ENCODE data around the gene ANKDD1B. TPM values are rescaled to one million over a fixed set of nuclear protein-coding genes. Genes with fewer than 3 reads are reported as not detected.
A peak's percentile ranks its signal among the peaks of the same experiment; 100 is the strongest.

The ANKDD1B gene
- total and polyA plus RNA-seq, 5 donors from 2014 or later = 0.69 to 3.3 (median 2.4) TPM

- no peak for ATAC-seq (ENCODE audit: low read depth in 2 of 2)
- peaks cover 22% of the 10 kb centered on the region for H3K36me3 Mint-ChIP-seq
- peak overlapping the region in 1 of 3 donors; percentile 60 for H3K27ac Mint-ChIP-seq
- no peak for DNase-seq
- H3K4me1 ChIP-seq (ENCODE audit: control insufficient read depth, insufficient read depth, low read length, poor library complexity, severe bottlenecking) = no peaks in the 10 kb centered on the region
- H3K9me3 ChIP-seq (ENCODE audit: control insufficient read depth in 2 of 2, low read length in 2 of 2) = no peaks in the 10 kb centered on the region
- H3K36me3 ChIP-seq (ENCODE audit: control insufficient read depth, insufficient read depth, low read length) = peaks cover 41% of the 10 kb centered on the region
- H3K4me3 Mint-ChIP-seq = no peak overlapping the region
- H3K9me3 Mint-ChIP-seq = no peaks in the 10 kb centered on the region
- H3K27me3 ChIP-seq (ENCODE audit: control insufficient read depth, insufficient read depth, low read length) = no peaks in the 10 kb centered on the region
- H3K27me3 Mint-ChIP-seq = no peaks in the 10 kb centered on the region
- H3K4me1 Mint-ChIP-seq = peaks cover 10 to 26% (median 15%) of the 10 kb centered on the region in 4 donors
- no peak overlapping the region for H3K27ac ChIP-seq (ENCODE audit: insufficient read depth, low read length, poor library complexity, severe bottlenecking)
- H3K4me3 ChIP-seq (ENCODE audit: low read depth, low read length) = no peak overlapping the region
These were observed 96.8 kb downstream of the ANKDD1B start for GRCh38 chr5:75707911-75708509.

GRCh38 chr5:75710637-75711036 lies 99.4 kb downstream of the ANKDD1B start:
- peaks cover 2% of the 10 kb centered on the region for H3K4me1 ChIP-seq (ENCODE audit: control insufficient read depth, insufficient read depth, low read length, poor library complexity, severe bottlenecking)
- peaks cover 27% of the 10 kb centered on the region for H3K36me3 ChIP-seq (ENCODE audit: control insufficient read depth, insufficient read depth, low read length)
- no peaks in the 10 kb centered on the region for H3K9me3 ChIP-seq (ENCODE audit: control insufficient read depth in 2 of 2, low read length in 2 of 2)
- Mint-ChIP-seq H3K27ac (peak overlapping the region in 1 of 3 donors; percentile 78), H3K4me3 (no peak overlapping the region), H3K4me1 (peaks cover 28 to 40% (median 35%) of the 10 kb centered on the region in 4 donors), H3K36me3 (peaks cover 28% of the 10 kb centered on the region), H3K9me3 (no peaks in the 10 kb centered on the region), H3K27me3 (no peaks in the 10 kb centered on the region)
- H3K27me3 ChIP-seq (ENCODE audit: control insufficient read depth, insufficient read depth, low read length) = no peaks in the 10 kb centered on the region
- H3K4me3 ChIP-seq (ENCODE audit: low read depth, low read length) = no peak overlapping the region
- no peak overlapping the region for H3K27ac ChIP-seq (ENCODE audit: insufficient read depth, low read length, poor library complexity, severe bottlenecking)
- ATAC-seq (ENCODE audit: low read depth in 2 of 2) = no peak
- DNase-seq = no peak

GRCh38 chr5:75711151-75711550 lies 99.9 kb downstream of the ANKDD1B start:
- peaks cover 32 to 40% (median 38%) of the 10 kb centered on the region in 4 donors for H3K4me1 Mint-ChIP-seq
- H3K27me3 Mint-ChIP-seq = no peaks in the 10 kb centered on the region
- no peaks in the 10 kb centered on the region for H3K9me3 Mint-ChIP-seq
- no peak for ATAC-seq (ENCODE audit: low read depth in 2 of 2)
- Histone ChIP-seq H3K4me1 (ENCODE audit: control insufficient read depth, insufficient read depth, low read length, poor library complexity, severe bottlenecking) (peaks cover 7% of the 10 kb centered on the region), H3K4me3 (ENCODE audit: low read depth, low read length) (no peak overlapping the region), H3K36me3 (ENCODE audit: control insufficient read depth, insufficient read depth, low read length) (peaks cover 27% of the 10 kb centered on the region), H3K27me3 (ENCODE audit: control insufficient read depth, insufficient read depth, low read length) (no peaks in the 10 kb centered on the region), H3K27ac (ENCODE audit: insufficient read depth, low read length, poor library complexity, severe bottlenecking) (no peak overlapping the region), H3K9me3 (ENCODE audit: control insufficient read depth in 2 of 2, low read length in 2 of 2) (no peaks in the 10 kb centered on the region)
- no peak overlapping the region for H3K4me3 Mint-ChIP-seq
- H3K36me3 Mint-ChIP-seq = peaks cover 29% of the 10 kb centered on the region
- H3K27ac Mint-ChIP-seq = no peak overlapping the region
- no peak for DNase-seq

- peaks cover 27% of the 10 kb centered on the region for H3K36me3 ChIP-seq (ENCODE audit: control insufficient read depth, insufficient read depth, low read length)
- no peaks in the 10 kb centered on the region for H3K9me3 ChIP-seq (ENCODE audit: control insufficient read depth in 2 of 2, low read length in 2 of 2)
- peaks cover 38 to 46% (median 41%) of the 10 kb centered on the region in 4 donors for H3K4me1 Mint-ChIP-seq
- peaks cover 2% of the 10 kb centered on the region for H3K27me3 Mint-ChIP-seq
- H3K27ac ChIP-seq (ENCODE audit: insufficient read depth, low read length, poor library complexity, severe bottlenecking) = no peak overlapping the region
- no peak overlapping the region for H3K27ac Mint-ChIP-seq
- H3K4me3 Mint-ChIP-seq = no peak overlapping the region
- no peaks in the 10 kb centered on the region for H3K27me3 ChIP-seq (ENCODE audit: control insufficient read depth, insufficient read depth, low read length)
- H3K4me3 ChIP-seq (ENCODE audit: low read depth, low read length) = no peak overlapping the region
- DNase-seq (no peak), ATAC-seq (ENCODE audit: low read depth in 2 of 2) (no peak)
- peaks cover 16% of the 10 kb centered on the region for H3K4me1 ChIP-seq (ENCODE audit: control insufficient read depth, insufficient read depth, low read length, poor library complexity, severe bottlenecking)
- peaks cover 28% of the 10 kb centered on the region for H3K36me3 Mint-ChIP-seq
- H3K9me3 Mint-ChIP-seq = no peaks in the 10 kb centered on the region
These were observed 100.8 kb downstream of the ANKDD1B start for GRCh38 chr5:75712091-75712490.

- Histone ChIP-seq H3K4me1 (ENCODE audit: control insufficient read depth, insufficient read depth, low read length, poor library complexity, severe bottlenecking) (peaks cover 20% of the 10 kb centered on the region), H3K36me3 (ENCODE audit: control insufficient read depth, insufficient read depth, low read length) (peaks cover 16% of the 10 kb centered on the region), H3K27ac (ENCODE audit: insufficient read depth, low read length, poor library complexity, severe bottlenecking) (peak overlapping the region; percentile 89), H3K4me3 (ENCODE audit: low read depth, low read length) (peak overlapping the region; percentile 98), H3K27me3 (ENCODE audit: control insufficient read depth, insufficient read depth, low read length) (peaks cover 7% of the 10 kb centered on the region), H3K9me3 (ENCODE audit: control insufficient read depth in 2 of 2, low read length in 2 of 2) (no peaks in the 10 kb centered on the region)
- DNase-seq = no peak
- Mint-ChIP-seq H3K27me3 (peaks cover 15% of the 10 kb centered on the region), H3K4me3 (peak overlapping the region; percentile 99 to 100 (median 100)), H3K4me1 (peaks cover 30 to 47% (median 42%) of the 10 kb centered on the region in 4 donors), H3K9me3 (no peaks in the 10 kb centered on the region), H3K27ac (peak overlapping the region; percentile 95 to 99 (median 99)), H3K36me3 (peaks cover 18% of the 10 kb centered on the region)
- ATAC-seq (ENCODE audit: low read depth in 2 of 2) = no peak
These were observed 105.4 kb downstream of the ANKDD1B start for GRCh38 chr5:75716715-75717081.

GRCh38 chr5:75717082-75717922 lies 106.0 kb downstream of the ANKDD1B start, which contains the start of gene POC5:
Gene POC5 (minus strand): TSS chr5:75717437. CDS start chr5:75712937, 4,500 bp downstream.
- Histone ChIP-seq H3K4me3 (ENCODE audit: low read depth, low read length) (peak within 1 kb of the TSS; percentile 98), H3K36me3 (ENCODE audit: control insufficient read depth, insufficient read depth, low read length) (peaks cover 10% of the 10 kb centered on the region), H3K27ac (ENCODE audit: insufficient read depth, low read length, poor library complexity, severe bottlenecking) (peak within 1 kb of the TSS; percentile 89), H3K27me3 (ENCODE audit: control insufficient read depth, insufficient read depth, low read length) (peaks cover 8% of the 10 kb centered on the region), H3K4me1 (ENCODE audit: control insufficient read depth, insufficient read depth, low read length, poor library complexity, severe bottlenecking) (peaks cover 20% of the 10 kb centered on the region), H3K9me3 (ENCODE audit: control insufficient read depth in 2 of 2, low read length in 2 of 2) (no peaks in the 10 kb centered on the region)
- Mint-ChIP-seq H3K27me3 (peaks cover 15% of the 10 kb centered on the region), H3K4me1 (peaks cover 27 to 45% (median 37%) of the 10 kb centered on the region in 4 donors), H3K9me3 (no peaks in the 10 kb centered on the region), H3K27ac (peak within 1 kb of the TSS; percentile 95 to 99 (median 99)), H3K36me3 (peaks cover 16% of the 10 kb centered on the region), H3K4me3 (peak within 1 kb of the TSS; percentile 99 to 100 (median 100))
- DNase-seq (peak; percentile 97 to 98 (median 98)), ATAC-seq (ENCODE audit: low read depth in 2 of 2) (peak; percentile 95)

- peaks cover 0 to 2% (median 0%) of the 10 kb centered on the region in 7 donors for H3K9me3 Mint-ChIP-seq
- Histone ChIP-seq H3K4me3 (ENCODE audit: low read depth, low read length) (no peak overlapping the region), H3K27ac (ENCODE audit: insufficient read depth, low read length, poor library complexity, severe bottlenecking) (no peak overlapping the region), H3K36me3 (ENCODE audit: control insufficient read depth, insufficient read depth, low read length) (no peaks in the 10 kb centered on the region), H3K9me3 (ENCODE audit: control insufficient read depth in 2 of 2, low read length in 2 of 2) (no peaks in the 10 kb centered on the region), H3K4me1 (ENCODE audit: control insufficient read depth, insufficient read depth, low read length, poor library complexity, severe bottlenecking) (peaks cover 16% of the 10 kb centered on the region), H3K27me3 (ENCODE audit: control insufficient read depth, insufficient read depth, low read length) (peaks cover 21% of the 10 kb centered on the region)
- H3K27ac Mint-ChIP-seq = no peak overlapping the region
- no peak for ATAC-seq (ENCODE audit: low read depth in 2 of 2)
- H3K4me1 Mint-ChIP-seq = peaks cover 6 to 21% (median 12%) of the 10 kb centered on the region in 4 donors
- no peak for DNase-seq
- no peaks in the 10 kb centered on the region for H3K36me3 Mint-ChIP-seq
- H3K27me3 Mint-ChIP-seq = peaks cover 25% of the 10 kb centered on the region
- H3K4me3 Mint-ChIP-seq = peak overlapping the region in 1 of 4 donors; percentile 36
These were observed 109.6 kb downstream of the ANKDD1B start for GRCh38 chr5:75720882-75721281.

Data from CD4-positive, CD25-positive, alpha-beta regulatory T cell (primary cell).